GM21423 (cell line): ENCODE data around the gene ANO8.

Experiments used
- ATAC-seq: cut with Tn5 transposase; IDR thresholded peaks from one replicate; pipeline ENCODE4 v1.9.1; 2021; ENCODE audit warnings: mild to moderate bottlenecking, moderate library complexity; ENCODE audit not compliant: unreplicated experiment

Gene ANO8

GRCh38 chr19:17346109-17346671 is 11.5 kb upstream of the ANO8 start:
- ATAC-seq = no peak

GRCh38 chr19:17341845-17342244 is 7.2 kb upstream of the ANO8 start:
- ATAC-seq = no peak

GRCh38 chr19:17341386-17341785 is 6.7 kb upstream of the ANO8 start:
- ATAC-seq = no peak

GRCh38 chr19:17340871-17341357 is 6.3 kb upstream of the ANO8 start:
- no peak for ATAC-seq

GRCh38 chr19:17340302-17340870 is 5.7 kb upstream of the ANO8 start:
- ATAC-seq = no peak

- no peak for ATAC-seq
Observed at GRCh38 chr19:17339088-17339741, 4.6 kb upstream of the ANO8 start.

- no peak for ATAC-seq
Observed at GRCh38 chr19:17338433-17339078, 3.9 kb upstream of the ANO8 start.

GRCh38 chr19:17337675-17338432 is 3.2 kb upstream of the ANO8 start:
- ATAC-seq = no peak

GRCh38 chr19:17336872-17337674 is 2.4 kb upstream of the ANO8 start, which contains the start of gene GTPBP3:
Gene GTPBP3 (plus strand): TSS chr19:17337553. CDS start chr19:17337612, 59 bp downstream.
- peak; percentile 78 for ATAC-seq

- ATAC-seq = no peak
Observed at GRCh38 chr19:17335575-17335974, 920 bp upstream of the ANO8 start.

- ATAC-seq = no peak
Observed at GRCh38 chr19:17333611-17334413, 843 bp downstream of the ANO8 start.

GRCh38 chr19:17332677-17333581 is 1.7 kb downstream of the ANO8 start:
- no peak for ATAC-seq

- no peak for ATAC-seq
Observed at GRCh38 chr19:17332360-17332676, 2.3 kb downstream of the ANO8 start.

- ATAC-seq = no peak
Observed at GRCh38 chr19:17331045-17331558, 3.6 kb downstream of the ANO8 start.

- ATAC-seq = no peak
Observed at GRCh38 chr19:17330262-17331044, 4.2 kb downstream of the ANO8 start.

GRCh38 chr19:17329366-17330261 is 5.0 kb downstream of the ANO8 start:
- no peak for ATAC-seq
